Neural progenitor cell (in vitro differentiated cells): ENCODE data around the gene CHRNA9. TPM values are rescaled to one million over a fixed set of nuclear protein-coding genes. Genes with fewer than 3 reads are reported as not detected.
"Not testable (repeated sequence)": the region's sequence is repeated elsewhere in the genome, so short reads cannot be mapped to it uniquely, and the experiment has no call there.

Experiments
- DNase-seq: peaks from one replicate; pipeline ENCODE4 v3.0.0-alpha.2; 2016; ENCODE audit warnings: low spot score
- H2AFZ ChIP-seq: fragments of 200-600 bp; sonication (generic); replicated peaks from 2 replicates; pipeline ENCODE4 v1.6.1; 2016; ENCODE audit warnings: antibody characterized with exemption
- H3F3A ChIP-seq: fragments of 200-600 bp; sonication (generic); 2 replicates; pipeline ENCODE4 v1.6.1; 2016; ENCODE audit warnings: antibody characterized with exemption, low read depth
- H3K27ac ChIP-seq: fragments of 200-600 bp; sonication (generic); 2 replicates; pipeline ENCODE4 v1.5.1; 2016; ENCODE audit warnings: mild to moderate bottlenecking
- H3K27me3 ChIP-seq: fragments of 200-600 bp; sonication (generic); 2 replicates; pipeline ENCODE4 v1.6.1; 2016; ENCODE audit warnings: mild to moderate bottlenecking, moderate library complexity
- H3K36me3 ChIP-seq: fragments of 200-600 bp; sonication (generic); 2 replicates; pipeline ENCODE4 v1.5.1; 2016
- H3K4me1 ChIP-seq: fragments of 200-600 bp; sonication (generic); 2 replicates; pipeline ENCODE4 v1.6.1; 2016; ENCODE audit warnings: mixed run types
- H3K4me2 ChIP-seq: fragments of 200-600 bp; sonication (generic); 2 replicates; pipeline ENCODE4 v1.6.1; 2016
- H3K4me3 ChIP-seq: fragments of 200-600 bp; sonication (generic); 2 replicates; pipeline ENCODE4 v1.5.1; 2016
- H3K79me2 ChIP-seq: fragments of 200-600 bp; sonication (generic); 2 replicates; pipeline ENCODE4 v1.6.1; 2016; ENCODE audit warnings: low read depth
- H3K9ac ChIP-seq: fragments of 200-600 bp; sonication (generic); 2 replicates; pipeline ENCODE4 v1.6.1; 2016
- H3K9me3 ChIP-seq: fragments of 200-600 bp; sonication (generic); 2 replicates; pipeline ENCODE4 v1.5.1; 2016; ENCODE audit warnings: low read depth
- H4K20me1 ChIP-seq: fragments of 200-600 bp; sonication (generic); 2 replicates; pipeline ENCODE4 v1.6.1; 2016; ENCODE audit warnings: low read depth
- H3K27ac Mint-ChIP-seq: 3 replicates; pipeline ENCODE4 v1.8.0; 2021; ENCODE audit warnings: mixed read lengths
- H3K27me3 Mint-ChIP-seq: 2 replicates; pipeline ENCODE4 v1.8.0; 2022; ENCODE audit warnings: low read depth, mild to moderate bottlenecking, inconsistent platforms, moderate library complexity, mixed read lengths; ENCODE audit not compliant: insufficient read depth
- H3K36me3 Mint-ChIP-seq: 3 replicates; pipeline ENCODE4 v1.8.0; 2021; ENCODE audit warnings: mixed read lengths
- H3K4me1 Mint-ChIP-seq: 3 replicates; pipeline ENCODE4 v1.8.0; 2021; ENCODE audit warnings: mixed read lengths
- H3K4me3 Mint-ChIP-seq: 3 replicates; pipeline ENCODE4 v1.8.0; 2021; ENCODE audit warnings: mild to moderate bottlenecking, moderate library complexity, mixed read lengths
- H3K9me3 Mint-ChIP-seq: 3 replicates; pipeline ENCODE4 v1.8.0; 2020; ENCODE audit warnings: mixed read lengths
- EZH2 ChIP-seq: fragments of 200-600 bp; sonication (generic); IDR thresholded peaks from 2 replicates; pipeline ENCODE4 v1.6.1; 2017; ENCODE audit warnings: antibody characterized with exemption, mild to moderate bottlenecking, moderate library complexity
- EZH2phosphoT487 ChIP-seq: fragments of 200-600 bp; sonication (generic); IDR thresholded peaks from 2 replicates; pipeline ENCODE4 v1.6.1; 2017; ENCODE audit warnings: antibody characterized with exemption
- total RNA-seq: library from RNA; depleted of rRNA; stranded (reverse); fragments of >200 nt; gene quantifications from 2 replicates; pipeline ENCODE4 v1.2.3, GENCODE V29; 2015; ENCODE audit warnings: low replicate concordance
- TF ChIP-seq, protein P1 (sequence below): fragments of 200-600 bp; sonication (generic); IDR thresholded peaks from 2 replicates; pipeline ENCODE4 v1.5.1; 2017; ENCODE audit warnings: antibody characterized with exemption, mild to moderate bottlenecking

CHRNA9 gene
- total RNA-seq, 1 donor from 2014 or later = 0.67 TPM

- peaks cover 4% of the 10 kb centered on the region for H3F3A ChIP-seq
- H3K4me1 ChIP-seq = peaks cover 5% of the 10 kb centered on the region
- H3K27ac ChIP-seq = no peak overlapping the region
- no peak for DNase-seq
- H3K9ac ChIP-seq = no peak overlapping the region
- no peak overlapping the region for H3K4me3 ChIP-seq
- no peak for TF ChIP-seq EZH2
- TF ChIP-seq EZH2phosphoT487 = no peak
- TF ChIP-seq, protein P1, sequence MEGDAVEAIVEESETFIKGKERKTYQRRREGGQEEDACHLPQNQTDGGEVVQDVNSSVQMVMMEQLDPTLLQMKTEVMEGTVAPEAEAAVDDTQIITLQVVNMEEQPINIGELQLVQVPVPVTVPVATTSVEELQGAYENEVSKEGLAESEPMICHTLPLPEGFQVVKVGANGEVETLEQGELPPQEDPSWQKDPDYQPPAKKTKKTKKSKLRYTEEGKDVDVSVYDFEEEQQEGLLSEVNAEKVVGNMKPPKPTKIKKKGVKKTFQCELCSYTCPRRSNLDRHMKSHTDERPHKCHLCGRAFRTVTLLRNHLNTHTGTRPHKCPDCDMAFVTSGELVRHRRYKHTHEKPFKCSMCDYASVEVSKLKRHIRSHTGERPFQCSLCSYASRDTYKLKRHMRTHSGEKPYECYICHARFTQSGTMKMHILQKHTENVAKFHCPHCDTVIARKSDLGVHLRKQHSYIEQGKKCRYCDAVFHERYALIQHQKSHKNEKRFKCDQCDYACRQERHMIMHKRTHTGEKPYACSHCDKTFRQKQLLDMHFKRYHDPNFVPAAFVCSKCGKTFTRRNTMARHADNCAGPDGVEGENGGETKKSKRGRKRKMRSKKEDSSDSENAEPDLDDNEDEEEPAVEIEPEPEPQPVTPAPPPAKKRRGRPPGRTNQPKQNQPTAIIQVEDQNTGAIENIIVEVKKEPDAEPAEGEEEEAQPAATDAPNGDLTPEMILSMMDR = no peak
- Mint-ChIP-seq H3K4me3 (no peak overlapping the region), H3K9me3 (no peaks in the 10 kb centered on the region), H3K27me3 (peaks cover 2% of the 10 kb centered on the region), H3K4me1 (peaks cover 9% of the 10 kb centered on the region), H3K36me3 (no peaks in the 10 kb centered on the region), H3K27ac (no peak overlapping the region)
- H4K20me1 ChIP-seq = no peaks in the 10 kb centered on the region
- peak overlapping the region; percentile 9 for H2AFZ ChIP-seq
- H3K36me3 ChIP-seq = no peaks in the 10 kb centered on the region
- no peaks in the 10 kb centered on the region for H3K79me2 ChIP-seq
- no peaks in the 10 kb centered on the region for H3K27me3 ChIP-seq
- H3K4me2 ChIP-seq = no peak overlapping the region
- H3K9me3 ChIP-seq = no peaks in the 10 kb centered on the region
Measured at GRCh38 chr4:40389986-40390385, 54.9 kb downstream of the CHRNA9 start.

DNA sequence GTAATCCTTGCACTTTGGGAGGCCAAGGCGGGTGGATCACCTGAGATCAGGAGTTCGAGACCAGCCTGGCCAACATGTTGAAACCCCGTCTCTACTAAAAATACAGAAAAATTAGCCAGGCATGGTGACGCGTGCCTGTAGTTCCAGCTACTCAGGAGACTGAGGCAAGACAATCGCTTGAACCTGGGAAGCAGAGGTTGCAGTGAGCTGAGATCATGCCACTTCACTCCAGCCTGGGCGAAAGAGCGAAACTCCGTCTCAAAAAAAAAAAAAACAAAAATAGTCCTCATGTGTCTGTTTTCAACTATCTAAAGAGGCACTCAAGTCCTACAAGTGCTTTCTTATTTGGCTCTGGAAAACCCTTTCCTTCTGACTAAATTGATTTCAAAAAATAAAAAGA is 57.1 kb downstream of the CHRNA9 start:
- not testable (repeated sequence) for H3K36me3 ChIP-seq, H3K4me2 ChIP-seq, H3K4me3 Mint-ChIP-seq, H3K9ac ChIP-seq, H3K9me3 Mint-ChIP-seq, H3K79me2 ChIP-seq, H3K27ac Mint-ChIP-seq, H3K36me3 Mint-ChIP-seq, H3K27me3 Mint-ChIP-seq, H3K9me3 ChIP-seq, H3F3A ChIP-seq, H3K27me3 ChIP-seq, H3K27ac ChIP-seq, H4K20me1 ChIP-seq, H3K4me3 ChIP-seq, DNase-seq, H2AFZ ChIP-seq
- peaks cover 25% of the 10 kb centered on the region for H3K4me1 Mint-ChIP-seq
- H3K4me1 ChIP-seq = peaks cover 16% of the 10 kb centered on the region

DNA sequence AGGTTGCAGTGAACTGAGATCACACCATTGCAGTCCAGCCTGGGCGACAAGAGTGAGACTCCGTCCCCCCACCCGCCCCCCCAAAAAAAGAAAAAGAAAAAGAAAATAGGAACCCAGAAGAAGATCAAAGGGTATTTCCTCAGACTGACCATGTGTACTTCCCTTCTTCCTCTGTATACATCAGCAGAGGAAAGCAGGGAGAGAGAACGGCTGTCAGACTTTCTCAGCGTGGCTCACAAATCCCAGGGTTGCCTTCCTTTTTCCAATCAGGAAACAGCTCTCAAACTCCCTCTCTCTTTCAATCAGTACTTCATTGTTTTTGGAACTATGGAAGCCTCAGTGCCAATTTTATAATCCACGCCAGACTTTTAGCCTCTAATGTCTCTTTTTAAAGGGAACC is 59.1 kb downstream of the CHRNA9 start:
- Histone ChIP-seq H2AFZ (peak overlapping the region; percentile 87), H3K79me2 (no peaks in the 10 kb centered on the region), H3K36me3 (no peaks in the 10 kb centered on the region), H3K9ac (no peak overlapping the region), H3K27me3 (no peaks in the 10 kb centered on the region), H3K4me1 (peaks cover 13% of the 10 kb centered on the region), H4K20me1 (no peaks in the 10 kb centered on the region), H3K27ac (no peak overlapping the region), H3K9me3 (no peaks in the 10 kb centered on the region), H3K4me2 (no peak overlapping the region), H3K4me3 (no peak overlapping the region), H3F3A (peaks cover 9% of the 10 kb centered on the region)
- TF ChIP-seq EZH2phosphoT487 (no peak), EZH2 (no peak)
- TF ChIP-seq, protein P1 = no peak
- H3K36me3 Mint-ChIP-seq = no peaks in the 10 kb centered on the region
- peaks cover 2% of the 10 kb centered on the region for H3K27me3 Mint-ChIP-seq
- H3K4me1 Mint-ChIP-seq = peaks cover 20% of the 10 kb centered on the region
- H3K9me3 Mint-ChIP-seq = no peaks in the 10 kb centered on the region
- no peak overlapping the region for H3K4me3 Mint-ChIP-seq
- DNase-seq = no peak
- no peak overlapping the region for H3K27ac Mint-ChIP-seq

GRCh38 chr4:40395166-40395900 is 60.2 kb downstream of the CHRNA9 start:
- Histone ChIP-seq H3K27ac (no peak overlapping the region), H3K36me3 (no peaks in the 10 kb centered on the region), H3K9me3 (no peaks in the 10 kb centered on the region), H2AFZ (peak overlapping the region; percentile 85), H3K27me3 (no peaks in the 10 kb centered on the region), H3K4me1 (peaks cover 17% of the 10 kb centered on the region), H3K79me2 (no peaks in the 10 kb centered on the region), H4K20me1 (no peaks in the 10 kb centered on the region), H3K9ac (no peak overlapping the region), H3F3A (peaks cover 9% of the 10 kb centered on the region), H3K4me2 (no peak overlapping the region), H3K4me3 (no peak overlapping the region)
- Mint-ChIP-seq H3K27ac (peak overlapping the region; percentile 91), H3K4me1 (peaks cover 25% of the 10 kb centered on the region), H3K27me3 (peaks cover 2% of the 10 kb centered on the region), H3K9me3 (no peaks in the 10 kb centered on the region), H3K4me3 (no peak overlapping the region), H3K36me3 (no peaks in the 10 kb centered on the region)
- DNase-seq = no peak
- no peak for TF ChIP-seq EZH2
- TF ChIP-seq EZH2phosphoT487 = no peak
- TF ChIP-seq, protein P1 = no peak
